DND-41 (cell line): ENCODE measurements around the gene PPP2R2D.

ENCODE experiments used
- ATAC-seq: fragments of 200-7000 bp; cut with Tn5 transposase; 3 replicates; pipeline ENCODE4 v1.9.1; 2021; ENCODE audit warnings: low read depth; ENCODE audit not compliant: insufficient read depth
- DNase-seq: peaks from one replicate; pipeline ENCODE4 v3.0.0-alpha.2; 2020
- H2AFZ ChIP-seq: 2 replicates; pipeline ENCODE4 v1.6.0; 2012; ENCODE audit warnings: low read depth, low read length
- H3K27ac ChIP-seq: 2 replicates; pipeline ENCODE4 v1.5.1; 2012; ENCODE audit warnings: low read length, inconsistent platforms
- H3K27me3 ChIP-seq: fragments of 200-600 bp; sonication (generic); 2 replicates; pipeline ENCODE4 v1.6.0; 2012; ENCODE audit warnings: low read length, mild to moderate bottlenecking, inconsistent platforms; ENCODE audit not compliant: insufficient read depth, poor library complexity
- H3K36me3 ChIP-seq: 2 replicates; pipeline ENCODE4 v1.5.1; 2012; ENCODE audit warnings: low read length, inconsistent platforms; ENCODE audit not compliant: insufficient read depth
- H3K4me1 ChIP-seq: 2 replicates; pipeline ENCODE4 v1.5.1; 2012; ENCODE audit warnings: mild to moderate bottlenecking, low read length; ENCODE audit not compliant: insufficient read depth
- H3K4me2 ChIP-seq: 2 replicates; pipeline ENCODE4 v1.6.0; 2012; ENCODE audit warnings: mild to moderate bottlenecking, moderate library complexity, low read length, inconsistent platforms; ENCODE audit not compliant: insufficient read depth
- H3K4me3 ChIP-seq, 2 experiments: fragments of 200-600 bp in 1 of 2; shearing (Covaris generic) in 1 of 2; 2 replicates each; pipeline ENCODE4 v1.5.1; 2012 to 2016; ENCODE audit warnings: inconsistent platforms in 2 of 2, low read length in 2 of 2, mild to moderate bottlenecking in 2 of 2, low read depth in 1 of 2, moderate library complexity in 1 of 2
- H3K79me2 ChIP-seq: 2 replicates; pipeline ENCODE4 v1.6.0; 2012; ENCODE audit warnings: low read length, inconsistent platforms; ENCODE audit not compliant: insufficient read depth
- H3K9ac ChIP-seq: 2 replicates; pipeline ENCODE4 v1.6.0; 2012; ENCODE audit warnings: low read depth, mild to moderate bottlenecking, inconsistent platforms, low read length, moderate library complexity
- H3K9me3 ChIP-seq: 2 replicates; pipeline ENCODE4 v1.5.1; 2012; ENCODE audit warnings: low read length, moderate library complexity, mild to moderate bottlenecking, inconsistent platforms; ENCODE audit not compliant: insufficient read depth, severe bottlenecking
- H4K20me1 ChIP-seq: 2 replicates; pipeline ENCODE4 v1.6.0; 2012; ENCODE audit warnings: low read length; ENCODE audit not compliant: insufficient read depth
- EZH2 ChIP-seq: IDR thresholded peaks from 3 replicates; pipeline ENCODE4 v1.6.1; 2012; ENCODE audit warnings: borderline replicate concordance, low read depth, mild to moderate bottlenecking, moderate library complexity, low read length, inconsistent platforms; ENCODE audit not compliant: severe bottlenecking
- TF ChIP-seq, protein P1 (sequence below): IDR thresholded peaks from 2 replicates; pipeline ENCODE4 v1.5.1; 2012; ENCODE audit warnings: borderline replicate concordance, low read length, moderate library complexity, mild to moderate bottlenecking; ENCODE audit not compliant: poor library complexity, severe bottlenecking; ENCODE audit errors: extremely low read depth

The PPP2R2D gene

DNA sequence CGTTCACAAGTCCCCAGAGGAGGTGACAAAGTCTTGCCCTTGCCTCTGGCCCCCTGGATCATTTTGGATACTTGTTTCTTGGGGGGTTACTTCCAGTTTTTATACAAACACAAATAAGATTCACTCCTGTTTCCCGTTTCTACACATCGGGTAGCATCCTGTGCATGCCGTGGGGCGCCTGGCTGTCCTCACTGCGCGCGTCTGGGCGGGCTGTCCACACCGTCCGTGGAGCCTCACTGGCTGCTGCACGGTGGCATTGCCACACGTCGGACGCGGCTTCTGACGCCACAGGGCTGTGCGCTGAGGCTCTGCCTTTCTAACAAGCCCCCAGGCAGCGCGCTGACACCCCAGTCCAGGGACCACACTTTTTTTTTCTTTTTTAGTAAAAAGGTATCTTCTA is 62.5 kb downstream of the PPP2R2D start:
- no peak for DNase-seq
- Histone ChIP-seq H2AFZ (no peak overlapping the region), H3K79me2 (no peaks in the 10 kb centered on the region), H3K36me3 (peaks cover 15% of the 10 kb centered on the region; the same call in 1 of the 2 replicates), H3K9me3 (no peaks in the 10 kb centered on the region), H3K27me3 (no peaks in the 10 kb centered on the region), H3K4me2 (no peak overlapping the region), H4K20me1 (no peaks in the 10 kb centered on the region; the same call in 1 of the 2 replicates), H3K9ac (no peak overlapping the region), H3K4me1 (no peaks in the 10 kb centered on the region), H3K4me3 (no peak overlapping the region), H3K27ac (no peak overlapping the region)
- TF ChIP-seq, protein P1, sequence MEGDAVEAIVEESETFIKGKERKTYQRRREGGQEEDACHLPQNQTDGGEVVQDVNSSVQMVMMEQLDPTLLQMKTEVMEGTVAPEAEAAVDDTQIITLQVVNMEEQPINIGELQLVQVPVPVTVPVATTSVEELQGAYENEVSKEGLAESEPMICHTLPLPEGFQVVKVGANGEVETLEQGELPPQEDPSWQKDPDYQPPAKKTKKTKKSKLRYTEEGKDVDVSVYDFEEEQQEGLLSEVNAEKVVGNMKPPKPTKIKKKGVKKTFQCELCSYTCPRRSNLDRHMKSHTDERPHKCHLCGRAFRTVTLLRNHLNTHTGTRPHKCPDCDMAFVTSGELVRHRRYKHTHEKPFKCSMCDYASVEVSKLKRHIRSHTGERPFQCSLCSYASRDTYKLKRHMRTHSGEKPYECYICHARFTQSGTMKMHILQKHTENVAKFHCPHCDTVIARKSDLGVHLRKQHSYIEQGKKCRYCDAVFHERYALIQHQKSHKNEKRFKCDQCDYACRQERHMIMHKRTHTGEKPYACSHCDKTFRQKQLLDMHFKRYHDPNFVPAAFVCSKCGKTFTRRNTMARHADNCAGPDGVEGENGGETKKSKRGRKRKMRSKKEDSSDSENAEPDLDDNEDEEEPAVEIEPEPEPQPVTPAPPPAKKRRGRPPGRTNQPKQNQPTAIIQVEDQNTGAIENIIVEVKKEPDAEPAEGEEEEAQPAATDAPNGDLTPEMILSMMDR: no peak
- TF ChIP-seq EZH2: no peak
- no peak for ATAC-seq

DNA sequence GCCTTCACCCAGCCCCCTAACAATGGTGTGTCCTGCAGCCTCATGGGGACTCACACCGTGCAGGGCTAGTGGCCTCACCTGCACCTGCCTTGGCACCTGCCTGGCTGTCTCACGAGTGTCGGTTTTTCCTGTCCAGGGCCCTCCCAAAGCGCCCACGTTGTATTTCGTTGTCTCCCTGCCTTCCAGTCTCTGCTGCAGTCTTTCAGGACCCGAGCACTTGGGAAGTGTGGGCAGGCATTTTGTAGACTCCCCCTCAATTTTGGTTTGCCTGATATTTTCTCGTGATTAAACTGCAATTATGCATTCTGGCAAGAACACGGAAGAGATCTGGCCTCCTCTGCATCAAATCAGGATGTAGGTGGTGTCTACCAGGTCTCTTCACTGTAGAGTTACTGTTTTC is 63.0 kb downstream of the PPP2R2D start:
- ATAC-seq (no peak), DNase-seq (no peak)
- Histone ChIP-seq H3K4me1 (no peaks in the 10 kb centered on the region), H4K20me1 (no peaks in the 10 kb centered on the region; the same call in 1 of the 2 replicates), H3K79me2 (no peaks in the 10 kb centered on the region), H3K36me3 (peaks cover 15% of the 10 kb centered on the region; the same call in 1 of the 2 replicates), H3K4me2 (no peak overlapping the region), H3K4me3 (no peak overlapping the region), H3K9me3 (no peaks in the 10 kb centered on the region), H3K27me3 (no peaks in the 10 kb centered on the region), H3K9ac (no peak overlapping the region), H2AFZ (no peak overlapping the region), H3K27ac (no peak overlapping the region)
- TF ChIP-seq, protein P1: no peak
- TF ChIP-seq EZH2: no peak

DNA sequence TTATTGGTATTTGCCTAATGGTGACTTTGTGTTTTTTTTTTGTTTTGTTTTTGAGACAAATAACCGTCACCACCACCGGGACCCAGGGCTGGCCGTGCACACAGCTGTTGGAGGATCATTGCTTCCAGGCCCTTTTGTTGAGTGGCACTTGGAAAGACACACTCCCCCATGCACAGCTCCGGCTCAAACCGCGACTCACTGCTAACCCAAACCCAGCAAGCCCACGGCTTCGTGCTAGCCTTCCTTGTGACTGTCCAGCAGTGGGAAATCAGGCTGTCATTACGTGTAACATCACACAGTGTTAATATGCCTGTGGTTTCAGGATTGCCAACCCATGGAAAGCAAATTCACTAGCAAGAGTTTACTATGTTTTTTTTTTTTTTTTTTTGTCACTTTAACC is 63.5 kb downstream of the PPP2R2D start:
- ATAC-seq: no peak
- no peaks in the 10 kb centered on the region for H3K27me3 ChIP-seq
- no peak for DNase-seq
- H3K79me2 ChIP-seq: no peaks in the 10 kb centered on the region
- H3K27ac ChIP-seq: no peak overlapping the region
- no peaks in the 10 kb centered on the region for H3K4me1 ChIP-seq
- peaks cover 15% of the 10 kb centered on the region; the same call in 1 of the 2 replicates for H3K36me3 ChIP-seq
- H3K9ac ChIP-seq: no peak overlapping the region
- TF ChIP-seq, protein P1: no peak
- no peak for TF ChIP-seq EZH2
- no peaks in the 10 kb centered on the region; the same call in 1 of the 2 replicates for H4K20me1 ChIP-seq
- no peak overlapping the region for H3K4me3 ChIP-seq
- H2AFZ ChIP-seq: no peak overlapping the region
- H3K9me3 ChIP-seq: no peaks in the 10 kb centered on the region
- no peak overlapping the region for H3K4me2 ChIP-seq

DNA sequence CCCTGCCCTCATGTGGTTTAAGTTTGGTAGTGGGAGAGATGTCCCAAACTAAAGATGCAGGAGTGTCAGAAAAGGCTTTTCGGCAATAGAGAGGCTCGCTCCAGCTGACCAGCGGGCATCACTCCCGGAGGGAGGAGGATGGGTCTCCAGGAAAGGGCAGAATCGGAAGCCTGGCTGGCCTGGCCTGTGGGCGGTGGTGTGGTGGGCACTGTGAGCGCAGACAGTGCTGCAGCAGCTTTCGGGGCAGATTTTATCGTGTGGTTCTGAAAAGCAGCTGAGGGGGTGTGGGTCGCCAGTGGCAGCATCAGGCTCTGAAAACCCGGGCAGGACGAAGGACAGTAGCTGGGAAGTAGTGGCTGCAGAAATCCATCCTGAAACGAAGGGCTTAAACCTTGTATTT is 68.1 kb downstream of the PPP2R2D start:
- no peaks in the 10 kb centered on the region for H3K36me3 ChIP-seq
- H3K4me1 ChIP-seq: peaks cover 16% of the 10 kb centered on the region
- no peak overlapping the region for H3K27ac ChIP-seq

More for the DNA sequence above, 68.1 kb downstream of the PPP2R2D start:
- H3K79me2 ChIP-seq: no peaks in the 10 kb centered on the region
- DNase-seq (no peak), ATAC-seq (no peak)
- no peaks in the 10 kb centered on the region for H3K9me3 ChIP-seq
- H3K4me3 ChIP-seq: no peak overlapping the region
- no peaks in the 10 kb centered on the region; the same call in 1 of the 2 replicates for H4K20me1 ChIP-seq
- TF ChIP-seq, protein P1: no peak
- no peak for TF ChIP-seq EZH2
- no peak overlapping the region for H2AFZ ChIP-seq
- H3K27me3 ChIP-seq: no peaks in the 10 kb centered on the region
- H3K4me2 ChIP-seq: no peak overlapping the region
- H3K9ac ChIP-seq: no peak overlapping the region
